Keratinocyte (primary cell): ENCODE results near the gene MYO1H. TPM values are rescaled to one million over a fixed set of nuclear protein-coding genes. Genes with fewer than 3 reads are reported as not detected.
A peak's percentile ranks its signal among the peaks of the same experiment; 100 is the strongest.

ENCODE experiments used
- DNase-seq: peaks from one replicate; pipeline ENCODE4 v3.0.0-alpha.2; 2011; ENCODE audit warnings: low read depth, missing footprints, low spot score
- FAIRE-seq: peaks from 2 replicates; lab custom pipeline; 2011; peaks lifted over from hg19 to GRCh38; lab: Jason Lieb, UNC
- H2AFZ ChIP-seq: 2 replicates; pipeline ENCODE4 v1.6.0; 2012; ENCODE audit warnings: low read length, control low read depth, inconsistent platforms; ENCODE audit not compliant: control insufficient read depth
- H3K27ac ChIP-seq: 2 replicates; pipeline ENCODE4 v1.5.1; 2011; ENCODE audit warnings: low read length; ENCODE audit not compliant: control insufficient read depth, insufficient read depth
- H3K27me3 ChIP-seq: 3 replicates; pipeline ENCODE4 v1.6.0; 2011; ENCODE audit warnings: low read length; ENCODE audit not compliant: control insufficient read depth, insufficient read depth; ENCODE audit errors: extremely low read depth
- H3K36me3 ChIP-seq, 2 experiments: 2 replicates in 1 of 2; 3 replicates in 1 of 2; pipeline ENCODE4 v1.5.1; 2011; ENCODE audit warnings: low read length in 2 of 2, mild to moderate bottlenecking in 1 of 2; ENCODE audit not compliant: control insufficient read depth in 2 of 2, insufficient read depth in 2 of 2; ENCODE audit errors: extremely low read depth in 1 of 2
- H3K4me1 ChIP-seq: 3 replicates; pipeline ENCODE4 v1.5.1; 2011; ENCODE audit warnings: low read length; ENCODE audit not compliant: control insufficient read depth, insufficient read depth; ENCODE audit errors: extremely low read depth
- H3K4me2 ChIP-seq: 3 replicates; pipeline ENCODE4 v1.6.0; 2011; ENCODE audit warnings: low read depth, low read length; ENCODE audit not compliant: control insufficient read depth, insufficient read depth; ENCODE audit errors: extremely low read depth
- H3K4me3 ChIP-seq, 3 experiments: fragments of 200-600 bp in 1 of 3; sonication (generic) in 1 of 3; 2 replicates in 2 of 3; 3 replicates in 1 of 3; pipeline ENCODE4 v1.5.1; 2011 to 2016; ENCODE audit warnings: low read length in 3 of 3, mild to moderate bottlenecking in 3 of 3, control low read depth in 2 of 3, inconsistent platforms in 1 of 3, low read depth in 1 of 3, mixed read lengths in 1 of 3, mixed run types in 1 of 3, moderate library complexity in 1 of 3; ENCODE audit not compliant: control insufficient read depth in 2 of 3, insufficient read depth in 2 of 3; ENCODE audit errors: extremely low read depth in 1 of 3
- H3K79me2 ChIP-seq: 2 replicates; pipeline ENCODE4 v1.6.0; 2012; ENCODE audit warnings: low read length; ENCODE audit not compliant: control insufficient read depth, insufficient read depth
- H3K9ac ChIP-seq: 3 replicates; pipeline ENCODE4 v1.6.0; 2011; ENCODE audit warnings: low read length; ENCODE audit not compliant: control insufficient read depth, insufficient read depth; ENCODE audit errors: extremely low read depth
- H3K9me1 ChIP-seq: 3 replicates; pipeline ENCODE4 v1.6.0; 2011; ENCODE audit warnings: low read length; ENCODE audit not compliant: control insufficient read depth, insufficient read depth; ENCODE audit errors: extremely low read depth
- H3K9me3 ChIP-seq: 2 replicates; pipeline ENCODE4 v1.5.1; 2012; ENCODE audit warnings: low read depth, low read length; ENCODE audit not compliant: control insufficient read depth
- H4K20me1 ChIP-seq: 3 replicates; pipeline ENCODE4 v1.6.0; 2011; ENCODE audit warnings: low read length; ENCODE audit not compliant: control insufficient read depth, insufficient read depth; ENCODE audit errors: extremely low read depth
- EZH2 ChIP-seq: IDR thresholded peaks from one replicate; pipeline ENCODE4 v1.6.1; 2012; ENCODE audit warnings: inconsistent platforms, mild to moderate bottlenecking, low read length, moderate library complexity
- dilution Hi-C: fragments of 300-500 bp; cut with MboI; formaldehyde crosslinking; loops from one replicate; pipeline ENCODE4 v1.7.0; 2020; ENCODE audit warnings: low sequenced_read_pairs; ENCODE audit not compliant: extremely low pct_ligation_motif_present
- polyA plus RNA-seq, 5 experiments: library from polyadenylated mRNA; depleted of rRNA in 3 of 5; stranded (reverse) in 3 of 5; stranded (forward) in 1 of 5; unstranded in 1 of 5; fragments of >200 nt; gene quantifications; 1 replicate in 1 of 5; 2 replicates in 3 of 5; 3 replicates in 1 of 5; pipeline versions ENCODE4 v1.2.1 to v1.2.3, GENCODE V29; 2011 to 2012; ENCODE audit warnings: missing spikeins in 2 of 5, low read depth in 1 of 5, low replicate concordance in 1 of 5
- TF ChIP-seq, protein P1 (sequence below), 3 experiments: IDR thresholded peaks in 1 of 3; conservative IDR thresholded peaks in 1 of 3; optimal IDR thresholded peaks in 1 of 3; 2 replicates in 2 of 3; 3 replicates in 1 of 3; pipeline versions ENCODE3 to v1.5.1; 2011; ENCODE audit warnings: low read length in 3 of 3, mild to moderate bottlenecking in 3 of 3, moderate library complexity in 2 of 3, control low read depth in 1 of 3, inconsistent platforms in 1 of 3; ENCODE audit not compliant: insufficient read depth in 2 of 3; ENCODE audit errors: extremely low read depth in 1 of 3

The MYO1H gene
- polyA plus RNA-seq, 1 donor (not counting 4 experiments of a cell fraction or from before 2014, with no cell fraction given): not detected

DNA sequence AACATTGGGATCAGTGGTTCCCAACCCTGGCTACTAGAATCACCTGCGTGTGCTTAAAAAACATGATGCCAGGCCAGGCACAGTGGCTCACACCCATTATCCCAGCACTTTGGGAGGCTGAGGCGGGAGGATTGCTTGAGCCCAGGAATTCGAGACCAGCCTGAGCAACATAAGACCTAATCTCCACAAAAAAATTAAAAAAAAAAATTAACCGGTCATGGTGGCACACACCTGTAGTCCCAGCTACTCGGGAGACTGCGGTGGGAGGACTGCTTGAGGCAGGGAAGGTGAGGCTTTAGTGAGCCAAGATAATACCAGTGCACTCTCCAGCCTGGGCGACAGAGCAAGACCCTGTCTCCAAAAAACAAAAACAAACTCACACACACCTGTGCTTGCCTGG, 127.4 kb downstream of the MYO1H start:
- Histone ChIP-seq H3K9ac (no peak overlapping the region), H3K4me2 (no peak overlapping the region), H3K9me3 (no peaks in the 10 kb centered on the region), H3K27ac (no peak overlapping the region), H2AFZ (no peak overlapping the region), H3K27me3 (no peaks in the 10 kb centered on the region), H3K9me1 (no peaks in the 10 kb centered on the region), H4K20me1 (peaks cover 14% of the 10 kb centered on the region), H3K79me2 (peaks cover 94% of the 10 kb centered on the region), H3K4me3 (no peak overlapping the region), H3K36me3 (peaks cover 6 to 14% of the 10 kb centered on the region in 2 experiments), H3K4me1 (peaks cover 18% of the 10 kb centered on the region)
- FAIRE-seq (no peak), DNase-seq (no peak)
- dilution Hi-C loops: no loop called here
- no peak for TF ChIP-seq EZH2
- TF ChIP-seq, protein P1, sequence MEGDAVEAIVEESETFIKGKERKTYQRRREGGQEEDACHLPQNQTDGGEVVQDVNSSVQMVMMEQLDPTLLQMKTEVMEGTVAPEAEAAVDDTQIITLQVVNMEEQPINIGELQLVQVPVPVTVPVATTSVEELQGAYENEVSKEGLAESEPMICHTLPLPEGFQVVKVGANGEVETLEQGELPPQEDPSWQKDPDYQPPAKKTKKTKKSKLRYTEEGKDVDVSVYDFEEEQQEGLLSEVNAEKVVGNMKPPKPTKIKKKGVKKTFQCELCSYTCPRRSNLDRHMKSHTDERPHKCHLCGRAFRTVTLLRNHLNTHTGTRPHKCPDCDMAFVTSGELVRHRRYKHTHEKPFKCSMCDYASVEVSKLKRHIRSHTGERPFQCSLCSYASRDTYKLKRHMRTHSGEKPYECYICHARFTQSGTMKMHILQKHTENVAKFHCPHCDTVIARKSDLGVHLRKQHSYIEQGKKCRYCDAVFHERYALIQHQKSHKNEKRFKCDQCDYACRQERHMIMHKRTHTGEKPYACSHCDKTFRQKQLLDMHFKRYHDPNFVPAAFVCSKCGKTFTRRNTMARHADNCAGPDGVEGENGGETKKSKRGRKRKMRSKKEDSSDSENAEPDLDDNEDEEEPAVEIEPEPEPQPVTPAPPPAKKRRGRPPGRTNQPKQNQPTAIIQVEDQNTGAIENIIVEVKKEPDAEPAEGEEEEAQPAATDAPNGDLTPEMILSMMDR (optimal IDR thresholded peaks at IDR 0.05 in 1 of 3, IDR thresholded peaks at IDR 0.05 in 1 of 3, conservative IDR thresholded peaks at IDR 0.05 in 1 of 3; ENCODE audit: extremely low read depth in 1 of 3, insufficient read depth in 2 of 3, low read length in 3 of 3): no peak

DNA sequence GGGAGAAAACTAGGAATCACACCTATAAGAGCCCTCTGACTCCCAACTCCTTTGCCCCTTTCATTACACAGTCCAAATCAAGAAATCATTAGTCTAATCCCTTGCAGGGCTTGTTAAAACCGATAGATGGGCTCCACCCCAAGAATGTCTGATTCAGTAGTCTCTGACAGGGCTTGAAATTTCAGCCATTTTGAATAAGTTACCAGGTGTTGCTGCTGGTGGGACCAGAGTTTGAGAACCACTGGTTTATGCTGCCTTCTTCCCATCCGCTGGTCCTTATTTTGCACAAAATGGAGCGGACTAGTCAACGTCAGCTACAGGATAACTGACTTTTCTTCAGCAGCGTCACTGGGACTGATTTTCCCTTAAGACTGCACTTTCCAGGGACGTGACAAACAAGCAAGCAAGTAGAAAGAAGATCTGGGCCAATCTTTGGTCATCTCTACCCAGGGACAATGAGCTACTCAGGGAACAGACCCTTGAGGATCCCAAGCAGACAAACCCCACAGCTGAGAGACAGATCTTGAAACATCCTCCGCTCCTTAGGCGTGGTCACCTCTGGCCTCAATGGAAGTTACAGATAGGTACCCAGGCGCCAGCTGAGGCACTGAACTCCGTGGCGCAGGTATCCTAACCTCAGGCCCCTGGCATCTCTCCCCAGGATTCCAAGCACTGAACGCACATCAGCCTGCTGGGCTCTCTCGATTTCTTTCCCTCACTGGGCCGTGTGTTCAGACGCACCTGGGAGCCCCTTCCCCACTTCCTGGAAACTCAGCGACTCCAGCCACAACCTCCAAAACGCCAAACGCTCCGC, 128.5 kb downstream of the MYO1H start:
- peak overlapping the region; percentile 65 for H3K4me2 ChIP-seq
- no peak for DNase-seq
- H2AFZ ChIP-seq: peak overlapping the region; percentile 77
- peak; percentile 34 for FAIRE-seq
- H4K20me1 ChIP-seq: peaks cover 7% of the 10 kb centered on the region
- TF ChIP-seq, protein P1 (optimal IDR thresholded peaks at IDR 0.05 in 1 of 3, IDR thresholded peaks at IDR 0.05 in 1 of 3, conservative IDR thresholded peaks at IDR 0.05 in 1 of 3; ENCODE audit: extremely low read depth in 1 of 3, insufficient read depth in 2 of 3, low read length in 3 of 3): no peak
- TF ChIP-seq EZH2: no peak
- H3K36me3 ChIP-seq: peaks cover 4 to 14% of the 10 kb centered on the region in 2 experiments
- H3K79me2 ChIP-seq: peaks cover 83% of the 10 kb centered on the region
- H3K9me1 ChIP-seq: no peaks in the 10 kb centered on the region
- peak overlapping the region; percentile 98 for H3K27ac ChIP-seq
- H3K27me3 ChIP-seq: no peaks in the 10 kb centered on the region
- H3K9me3 ChIP-seq: no peaks in the 10 kb centered on the region
- dilution Hi-C loops: no loop called here
- peak overlapping the region; percentile 94 for H3K9ac ChIP-seq
- peak overlapping the region; percentile 63 to 90 (median 76) for H3K4me3 ChIP-seq
- peaks cover 18% of the 10 kb centered on the region for H3K4me1 ChIP-seq
